ENCODE data around the gene ZNF652.

The ZNF652 gene

DNA sequence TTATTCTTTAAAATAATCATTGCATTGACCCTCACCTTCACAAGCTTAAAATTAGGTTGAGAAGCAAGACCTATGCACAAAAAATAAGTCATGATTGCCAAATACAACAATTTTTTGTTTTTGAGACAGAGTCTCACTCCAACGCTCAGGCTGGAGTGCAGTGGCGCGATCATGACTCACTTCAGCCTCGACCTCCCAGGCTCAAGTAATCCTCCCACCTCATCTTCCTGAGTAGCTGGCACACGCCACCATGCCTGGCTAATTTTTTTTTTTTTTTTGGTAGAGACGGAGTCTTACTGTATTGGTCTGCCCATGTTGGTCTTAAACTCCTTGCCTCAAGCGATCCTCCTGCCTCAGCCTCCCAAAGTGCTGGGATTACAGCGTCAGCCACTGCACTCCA is 24.2 kb downstream of the ZNF652 start:
- no peak for TF ChIP-seq POLR2A (IDR thresholded peaks at IDR 0.05; ENCODE audit: low read length)
- TF ChIP-seq GATA1 (IDR thresholded peaks at IDR 0.05; ENCODE audit: low read depth, low read length), result no peak
- no peak for DNase-seq

DNA sequence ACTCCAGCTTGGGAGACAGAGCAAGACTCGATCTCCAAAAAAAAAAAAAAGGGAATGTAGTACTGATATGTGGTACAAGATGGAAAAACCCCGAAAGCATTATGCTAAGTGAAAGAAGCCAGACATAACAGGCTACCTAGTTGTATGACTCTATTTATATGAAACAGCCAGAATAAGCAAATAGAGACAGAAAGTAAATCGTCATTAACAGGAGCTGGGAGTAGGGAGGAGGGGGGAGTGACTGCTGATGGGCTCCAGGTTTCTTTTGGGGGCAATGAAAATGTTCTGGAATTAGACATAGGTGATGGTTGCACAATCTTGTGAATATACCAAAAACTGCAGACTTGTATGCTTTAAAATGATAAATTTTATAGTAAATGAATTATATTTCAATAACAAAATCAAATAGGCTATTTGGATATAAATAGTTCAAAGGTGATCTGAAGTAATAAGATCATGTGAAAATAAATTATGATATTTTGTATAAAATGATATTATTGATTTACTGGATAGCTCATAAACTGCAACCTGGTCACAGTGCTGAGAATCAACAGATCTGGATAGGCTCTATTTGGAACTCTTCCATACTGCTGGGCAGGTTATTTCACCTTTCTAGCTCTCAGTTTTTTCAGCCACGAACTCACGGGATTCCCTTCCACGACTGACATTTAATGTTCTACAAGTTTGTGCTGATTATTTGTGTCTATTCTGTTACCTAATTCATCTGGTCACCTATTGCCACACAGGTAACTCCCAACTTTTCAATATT is 27.1 kb downstream of the ZNF652 start:
- TF ChIP-seq POLR2A (IDR thresholded peaks at IDR 0.05; ENCODE audit: low read length) (no peak), GATA1 (IDR thresholded peaks at IDR 0.05; ENCODE audit: low read depth, low read length) (no peak)
- DNase-seq, result no peak

DNA sequence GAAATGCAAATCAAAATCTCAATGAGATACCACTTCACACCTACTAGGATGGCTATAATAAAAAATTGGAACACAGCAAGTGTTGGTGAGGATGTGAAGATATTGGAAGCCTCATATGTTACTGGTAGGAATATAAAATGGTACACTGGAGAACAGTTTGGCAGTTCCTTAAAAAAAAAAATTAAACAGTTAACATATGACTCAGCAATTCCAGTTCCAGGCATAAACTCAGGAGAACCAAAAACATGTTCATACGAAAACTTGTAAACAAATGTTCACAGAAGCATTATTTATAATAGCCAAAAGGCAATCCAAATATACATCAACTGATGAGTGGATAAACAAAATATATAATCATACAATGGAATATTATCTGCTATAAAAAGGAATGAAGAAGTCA is 28.2 kb downstream of the ZNF652 start:
- no peak for DNase-seq
- TF ChIP-seq GATA1 (IDR thresholded peaks at IDR 0.05; ENCODE audit: low read depth, low read length), result no peak
- no peak for TF ChIP-seq POLR2A (IDR thresholded peaks at IDR 0.05; ENCODE audit: low read length)

GRCh38 chr17:49327835-49328784 is 33.9 kb downstream of the ZNF652 start:
- no peak for TF ChIP-seq GATA1 (IDR thresholded peaks at IDR 0.05; ENCODE audit: low read depth, low read length)
- no peak for TF ChIP-seq POLR2A (IDR thresholded peaks at IDR 0.05; ENCODE audit: low read length)
- peak; percentile 7 to 34 for DNase-seq

DNA sequence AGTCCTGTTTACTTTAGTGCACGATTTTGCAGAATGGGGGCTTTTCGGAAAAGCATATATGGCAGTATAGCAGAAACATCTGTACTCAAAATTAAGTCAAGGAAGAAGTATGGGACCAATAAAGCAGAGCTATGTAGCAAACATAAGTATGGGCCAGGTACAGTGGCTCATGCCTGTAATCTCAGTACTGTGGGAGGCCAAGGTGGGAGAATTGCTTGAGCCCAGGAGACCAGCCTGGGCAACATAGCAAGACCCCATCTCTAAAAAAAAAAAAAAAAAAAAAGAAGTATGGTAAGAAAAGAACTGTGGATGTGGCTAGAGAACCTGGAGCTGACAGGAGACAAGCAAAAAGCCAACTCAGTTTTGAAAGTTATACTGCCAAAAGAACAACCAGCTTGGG is 36.1 kb downstream of the ZNF652 start:
- TF ChIP-seq GATA1 (IDR thresholded peaks at IDR 0.05; ENCODE audit: low read depth, low read length) (no peak), POLR2A (IDR thresholded peaks at IDR 0.05; ENCODE audit: low read length) (no peak)

GRCh38 chr17:49318435-49318965 is 43.5 kb downstream of the ZNF652 start:
- TF ChIP-seq GATA1 (IDR thresholded peaks at IDR 0.05; ENCODE audit: low read depth, low read length), result no peak
- TF ChIP-seq POLR2A (IDR thresholded peaks at IDR 0.05; ENCODE audit: low read length), result no peak

More for the DNA sequence above, 36.1 kb downstream of the ZNF652 start:
- no peak for DNase-seq

DNA sequence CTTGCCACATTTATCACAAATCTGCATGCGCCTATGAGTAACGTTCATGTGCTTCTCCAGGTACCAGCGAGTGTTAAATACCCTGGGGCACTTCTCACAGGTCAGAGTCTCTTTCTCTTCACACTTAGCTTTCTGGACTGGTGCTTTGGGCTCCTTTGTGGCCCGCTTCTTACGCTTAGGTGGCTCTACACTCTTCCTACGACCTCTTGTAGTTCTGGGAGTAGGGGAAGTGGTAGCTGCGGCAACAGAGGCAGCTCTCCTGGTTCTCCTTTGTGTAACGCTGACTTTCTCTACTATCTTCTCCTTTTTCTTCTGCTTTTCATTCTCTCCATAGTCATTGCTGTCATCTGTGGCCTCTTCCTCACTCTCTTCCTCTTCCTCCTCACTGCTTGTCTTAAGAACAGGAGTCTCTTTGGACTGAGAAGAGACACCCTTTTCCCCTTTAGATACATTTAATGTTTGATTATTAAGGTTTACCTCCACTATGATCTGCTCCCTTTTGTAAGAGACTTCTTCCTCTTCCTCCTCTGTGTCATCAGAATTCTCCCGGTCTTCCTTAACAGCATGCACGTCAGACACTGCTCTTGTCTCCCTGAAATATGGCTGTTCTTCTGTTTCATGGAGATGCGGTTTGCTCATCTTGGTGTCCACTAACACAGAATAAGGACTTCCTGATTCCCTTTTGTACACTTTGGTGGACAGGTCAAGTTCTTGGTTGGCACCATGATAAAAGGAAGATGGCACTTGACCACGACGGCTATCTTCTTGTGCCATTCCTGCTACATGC is 45.0 kb downstream of the ZNF652 start:
- no peak for DNase-seq

More at GRCh38 chr17:49318435-49318965, 43.5 kb downstream of the ZNF652 start:
- DNase-seq, result no peak

GRCh38 chr17:49316258-49316570 is 45.8 kb downstream of the ZNF652 start:
- peak in 1 of 2 experiments; percentile 25 for DNase-seq
- TF ChIP-seq GATA1 (IDR thresholded peaks at IDR 0.05; ENCODE audit: low read depth, low read length) (no peak), POLR2A (IDR thresholded peaks at IDR 0.05; ENCODE audit: low read length) (no peak)

More for the DNA sequence above, 45.0 kb downstream of the ZNF652 start:
- no peak for TF ChIP-seq GATA1 (IDR thresholded peaks at IDR 0.05; ENCODE audit: low read depth, low read length)
- no peak for TF ChIP-seq POLR2A (IDR thresholded peaks at IDR 0.05; ENCODE audit: low read length)

DNA sequence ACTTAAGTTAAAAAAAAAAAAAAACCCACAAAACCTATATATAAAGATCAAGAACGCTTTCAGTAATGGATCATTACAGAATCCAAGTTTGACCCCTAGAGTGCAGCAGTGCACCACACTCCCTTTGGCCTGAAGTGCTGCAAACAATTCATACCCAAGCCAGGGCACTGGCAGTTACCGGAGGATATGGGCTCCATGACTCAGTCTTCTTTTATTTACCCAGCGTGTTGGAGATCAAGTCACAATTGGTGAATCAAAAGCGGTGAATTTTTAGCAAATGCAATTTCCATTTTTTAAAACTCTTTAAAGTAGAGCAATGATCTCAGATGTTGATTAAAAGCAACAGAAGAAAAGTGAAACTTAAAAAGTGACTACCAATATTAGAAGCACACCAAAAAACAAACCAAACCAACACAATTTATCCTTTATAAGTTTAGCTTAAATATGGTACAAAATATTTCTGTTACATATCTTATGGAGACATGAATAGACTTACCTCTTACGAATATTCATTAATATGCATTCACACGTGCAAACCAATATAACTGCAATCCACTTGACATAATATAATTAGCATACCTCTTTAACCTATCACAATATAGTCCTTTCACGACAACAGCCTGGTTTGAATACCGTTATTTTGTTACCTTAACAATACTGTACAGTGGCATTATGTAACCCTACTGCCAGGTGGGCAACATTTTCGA is 46.3 kb downstream of the ZNF652 start:
- no peak for TF ChIP-seq GATA1 (IDR thresholded peaks at IDR 0.05; ENCODE audit: low read depth, low read length)
- no peak for TF ChIP-seq POLR2A (IDR thresholded peaks at IDR 0.05; ENCODE audit: low read length)
- DNase-seq, result peak; percentile 83 to 89

- TF ChIP-seq POLR2A (IDR thresholded peaks at IDR 0.05; ENCODE audit: low read length), result no peak
- TF ChIP-seq GATA1 (IDR thresholded peaks at IDR 0.05; ENCODE audit: low read depth, low read length), result no peak
- DNase-seq, result no peak
Observed at GRCh38 chr17:49312722-49313121, 49.3 kb downstream of the ZNF652 start.

GRCh38 chr17:49299996-49300395 is 62.1 kb downstream of the ZNF652 start:
- TF ChIP-seq POLR2A (IDR thresholded peaks at IDR 0.05; ENCODE audit: low read length) (no peak), GATA1 (IDR thresholded peaks at IDR 0.05; ENCODE audit: low read depth, low read length) (no peak)
- DNase-seq, result no peak

DNA sequence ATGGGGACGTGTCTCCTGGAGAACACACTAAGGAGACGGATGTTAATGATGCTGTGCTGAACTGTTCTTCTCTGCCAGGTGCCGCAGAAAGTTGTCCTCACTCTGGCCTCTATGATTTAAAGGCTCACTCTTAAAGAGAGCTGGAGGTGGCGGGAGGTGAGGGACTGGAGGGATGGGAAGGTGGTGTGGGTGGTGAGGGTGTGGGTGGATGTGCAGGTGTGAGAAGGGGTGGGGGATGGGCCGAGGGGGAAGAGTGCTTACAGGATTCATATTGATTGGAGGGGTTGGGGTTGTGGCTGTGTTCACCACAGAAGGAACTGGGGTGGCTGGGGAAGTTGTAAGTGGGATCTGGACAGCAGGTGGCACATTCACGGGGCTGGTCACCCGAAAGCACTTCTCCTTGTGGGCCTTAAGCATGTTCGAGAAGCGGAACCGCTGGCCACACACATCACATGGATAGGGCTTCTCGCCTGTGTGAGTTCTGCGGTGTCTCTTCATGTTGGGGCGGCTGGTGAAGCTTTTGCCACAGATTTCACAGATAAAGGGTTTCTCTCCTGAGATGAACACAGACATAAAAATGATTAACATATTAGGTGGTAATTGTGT is 63.6 kb downstream of the ZNF652 start:
- DNase-seq, result no peak
- TF ChIP-seq POLR2A (IDR thresholded peaks at IDR 0.05; ENCODE audit: low read length) (no peak), GATA1 (IDR thresholded peaks at IDR 0.05; ENCODE audit: low read depth, low read length) (no peak)
